Right hindlimb (tissue), 1 donor: ENCODE results near the gene SORBS2.
A peak's percentile ranks its signal among the peaks of the same experiment; 100 is the strongest.

ENCODE experiments used
- DNase-seq: peaks from one replicate; pipeline ENCODE4 v3.0.0-alpha.2; 2018

The SORBS2 gene

GRCh38 chr4:185800266-185800945 lies 11.6 kb downstream of the SORBS2 start:
- DNase-seq = no peak

GRCh38 chr4:185799442-185799841 lies 12.6 kb downstream of the SORBS2 start:
- no peak for DNase-seq

- no peak for DNase-seq
Observed at GRCh38 chr4:185797596-185798338, 14.2 kb downstream of the SORBS2 start.

GRCh38 chr4:185797018-185797417 lies 15.0 kb downstream of the SORBS2 start:
- DNase-seq = no peak

- no peak for DNase-seq
Observed at GRCh38 chr4:185796176-185796575, 15.8 kb downstream of the SORBS2 start.

GRCh38 chr4:185794637-185795036 lies 17.4 kb downstream of the SORBS2 start:
- no peak for DNase-seq

GRCh38 chr4:185793716-185794115 lies 18.3 kb downstream of the SORBS2 start:
- DNase-seq = no peak

GRCh38 chr4:185793116-185793485 lies 18.9 kb downstream of the SORBS2 start:
- DNase-seq = no peak

- DNase-seq = peak; percentile 59
Observed at GRCh38 chr4:185792384-185793115, 19.4 kb downstream of the SORBS2 start.

- DNase-seq = no peak
Observed at GRCh38 chr4:185787926-185788679, 23.9 kb downstream of the SORBS2 start.

GRCh38 chr4:185786422-185786821 lies 25.6 kb downstream of the SORBS2 start:
- DNase-seq = no peak

GRCh38 chr4:185783574-185783973 lies 28.4 kb downstream of the SORBS2 start:
- DNase-seq = no peak

- DNase-seq = no peak
Observed at GRCh38 chr4:185782523-185782922, 29.5 kb downstream of the SORBS2 start.

- no peak for DNase-seq
Observed at GRCh38 chr4:185781555-185782215, 30.3 kb downstream of the SORBS2 start.

- no peak for DNase-seq
Observed at GRCh38 chr4:185780472-185780871, 31.5 kb downstream of the SORBS2 start.

- no peak for DNase-seq
Observed at GRCh38 chr4:185779517-185779916, 32.5 kb downstream of the SORBS2 start.

- DNase-seq = no peak
Observed at GRCh38 chr4:185778307-185778706, 33.7 kb downstream of the SORBS2 start.

GRCh38 chr4:185775792-185776555 lies 36.0 kb downstream of the SORBS2 start:
- no peak for DNase-seq

GRCh38 chr4:185774845-185775680 lies 36.9 kb downstream of the SORBS2 start:
- DNase-seq = peak; percentile 62

- DNase-seq = no peak
Observed at GRCh38 chr4:185774131-185774653, 37.8 kb downstream of the SORBS2 start.

GRCh38 chr4:185773419-185773818 lies 38.6 kb downstream of the SORBS2 start:
- no peak for DNase-seq
